OCI-LY7 (cell line): Measurements from ENCODE around the gene JPH2. TPM values are rescaled to one million over a fixed set of nuclear protein-coding genes. Genes with fewer than 3 reads are reported as not detected.

Experiments
- BruUV-seq: library from RNA; stranded (reverse); fragments of 400-500 nt; replicated peaks from 2 replicates; lab custom pipeline; 2021; lab: Mats Ljungman, UMichigan
- CTCF ChIA-PET: fragments of 300-600 bp; sonication (Branson Sonifier 250); formaldehyde crosslinking; loops from one replicate; lab custom pipeline; 2022; ENCODE audit warnings: antibody characterized with exemption; ENCODE audit not compliant: unreplicated experiment; lab: Charles Lee
- POLR2A ChIA-PET: fragments of 300-600 bp; sonication (Branson Sonifier 250); formaldehyde crosslinking; loops from one replicate; lab custom pipeline; 2022; ENCODE audit warnings: antibody characterized with exemption; lab: Charles Lee
- DNase-seq: peaks from one replicate; pipeline ENCODE4 v3.0.0-alpha.2; 2015; ENCODE audit warnings: low spot score
- H2AFZ ChIP-seq: fragments of 200-600 bp; sonication (generic), shearing (Covaris generic); 2 replicates; pipeline ENCODE4 v1.6.1; 2014; ENCODE audit warnings: mild to moderate bottlenecking, antibody characterized with exemption, low read length, moderate library complexity
- H3K27ac ChIP-seq: fragments of 200-600 bp; sonication (generic); 2 replicates; pipeline ENCODE4 v1.5.1; 2014; ENCODE audit warnings: mixed run types, low read depth, mild to moderate bottlenecking, moderate library complexity, low read length, inconsistent platforms; ENCODE audit not compliant: poor library complexity, severe bottlenecking
- H3K36me3 ChIP-seq: fragments of 200-600 bp; sonication (generic); 2 replicates; pipeline ENCODE4 v1.6.1; 2014; ENCODE audit warnings: mild to moderate bottlenecking, antibody characterized with exemption, low read length, moderate library complexity, mixed read lengths; ENCODE audit not compliant: insufficient read depth
- H3K4me1 ChIP-seq: fragments of 200-600 bp; sonication (generic); 2 replicates; pipeline ENCODE4 v1.5.1; 2014; ENCODE audit warnings: mild to moderate bottlenecking, low read length; ENCODE audit not compliant: insufficient read depth, poor library complexity, severe bottlenecking
- H3K4me2 ChIP-seq: fragments of 200-600 bp; sonication (generic); 2 replicates; pipeline ENCODE4 v1.6.1; 2014; ENCODE audit warnings: mild to moderate bottlenecking, low read length
- H3K4me3 ChIP-seq: fragments of 200-600 bp; sonication (generic); 2 replicates; pipeline ENCODE4 v1.5.1; 2014; ENCODE audit warnings: mild to moderate bottlenecking, low read depth, low read length; ENCODE audit not compliant: poor library complexity, severe bottlenecking
- H3K79me2 ChIP-seq: fragments of 200-600 bp; sonication (generic); 2 replicates; pipeline ENCODE4 v1.6.1; 2016; ENCODE audit warnings: low read depth, mild to moderate bottlenecking, low read length, moderate library complexity, mixed read lengths; ENCODE audit not compliant: insufficient read depth
- H3K9me2 ChIP-seq: fragments of 200-600 bp; sonication (generic); 2 replicates; pipeline ENCODE4 v1.6.1; 2016; ENCODE audit warnings: mild to moderate bottlenecking, low read length, mixed read lengths; ENCODE audit not compliant: insufficient read depth
- H3K9me3 ChIP-seq: fragments of 200-600 bp; sonication (generic); 2 replicates; pipeline ENCODE4 v1.6.1; 2014; ENCODE audit warnings: mild to moderate bottlenecking, mixed run types, low read length, mixed read lengths
- H4K20me1 ChIP-seq: fragments of 200-600 bp; sonication (generic); 2 replicates; pipeline ENCODE4 v1.6.1; 2014; ENCODE audit warnings: mild to moderate bottlenecking, antibody characterized with exemption, low read length, moderate library complexity, mixed read lengths; ENCODE audit not compliant: insufficient read depth
- CTCF ChIP-seq: fragments of 200-600 bp; sonication (generic); conservative IDR thresholded peaks from 2 replicates; pipeline ENCODE4 v1.5.1; 2014; ENCODE audit warnings: mild to moderate bottlenecking, antibody characterized with exemption, low read length, moderate library complexity, mixed read lengths
- EZH2phosphoT487 ChIP-seq: fragments of 200-600 bp; sonication (generic); IDR thresholded peaks from 2 replicates; pipeline ENCODE4 v1.6.1; 2018; ENCODE audit warnings: low read depth, borderline replicate concordance, mild to moderate bottlenecking, mixed run types, antibody characterized with exemption, low read length, moderate library complexity, mixed read lengths
- intact Hi-C: fragments of 100-400 bp; cut with micrococcal nuclease; formaldehyde crosslinking; loops from one replicate; pipeline ENCODE4 v1.10.0; 2022; ENCODE audit not compliant: unreplicated experiment
- total RNA-seq, 2 experiments: library from RNA; depleted of rRNA in 1 of 2; stranded (reverse); fragments of >200 nt in 1 of 2; shearing (Covaris generic) in 1 of 2; gene quantifications; 2 replicates each; pipeline ENCODE4 v1.2.3, GENCODE V29; 2014 to 2022

JPH2 gene
- total RNA-seq, 2 experiments from 2014 or later = not detected

- Histone ChIP-seq H3K27ac (no peak overlapping the region), H2AFZ (no peak overlapping the region), H3K79me2 (peaks cover 37% of the 10 kb centered on the region; the same call in 1 of the 2 replicates), H3K36me3 (peaks cover 90% of the 10 kb centered on the region), H3K9me3 (no peaks in the 10 kb centered on the region), H4K20me1 (no peaks in the 10 kb centered on the region), H3K9me2 (no peaks in the 10 kb centered on the region), H3K4me2 (no peak overlapping the region), H3K4me1 (no peaks in the 10 kb centered on the region), H3K4me3 (no peak overlapping the region)
- TF ChIP-seq CTCF (no peak), EZH2phosphoT487 (no peak)
- ChIA-PET CTCF (no interaction called here), POLR2A (no interaction called here)
- intact Hi-C loops = no loop called here
- DNase-seq = no peak
- BruUV-seq = no TSS peak
Observed at GRCh38 chr20:44200983-44201382, 14.0 kb upstream of the JPH2 start.

- no peak overlapping the region for H3K27ac ChIP-seq
- no peak overlapping the region for H3K4me2 ChIP-seq
- DNase-seq = no peak
- H3K36me3 ChIP-seq = peaks cover 90% of the 10 kb centered on the region
- no peaks in the 10 kb centered on the region for H3K4me1 ChIP-seq
- intact Hi-C loops = no loop called here
- TF ChIP-seq EZH2phosphoT487 (no peak), CTCF (no peak)
- ChIA-PET CTCF (no interaction called here), POLR2A (no interaction called here)
- no peaks in the 10 kb centered on the region for H3K9me3 ChIP-seq
- no peak overlapping the region for H3K4me3 ChIP-seq
- no peak overlapping the region for H2AFZ ChIP-seq
- no peaks in the 10 kb centered on the region for H4K20me1 ChIP-seq
- no peaks in the 10 kb centered on the region for H3K9me2 ChIP-seq
- BruUV-seq = no TSS peak
- peaks cover 33% of the 10 kb centered on the region; the same call in 1 of the 2 replicates for H3K79me2 ChIP-seq
Observed at GRCh38 chr20:44200371-44200770, 13.4 kb upstream of the JPH2 start.

GRCh38 chr20:44199877-44200276 lies 12.9 kb upstream of the JPH2 start:
- no peak for DNase-seq
- no peak overlapping the region for H3K27ac ChIP-seq
- TF ChIP-seq CTCF = no peak
- TF ChIP-seq EZH2phosphoT487 = no peak
- H4K20me1 ChIP-seq = no peaks in the 10 kb centered on the region
- intact Hi-C loops = no loop called here
- no peaks in the 10 kb centered on the region for H3K9me3 ChIP-seq
- no peak overlapping the region for H2AFZ ChIP-seq
- ChIA-PET CTCF (no interaction called here), POLR2A (no interaction called here)
- H3K9me2 ChIP-seq = no peaks in the 10 kb centered on the region
- no peak overlapping the region for H3K4me2 ChIP-seq
- BruUV-seq = no TSS peak
- peaks cover 28% of the 10 kb centered on the region; the same call in 1 of the 2 replicates for H3K79me2 ChIP-seq
- no peak overlapping the region for H3K4me3 ChIP-seq
- peaks cover 85% of the 10 kb centered on the region for H3K36me3 ChIP-seq
- no peaks in the 10 kb centered on the region for H3K4me1 ChIP-seq
